Glomerular visceral epithelial cell (primary cell): Measurements from ENCODE around the gene LAMC2.

Experiments
- DNase-seq: peaks from one replicate; pipeline ENCODE4 v3.0.0-alpha.2; 2016; ENCODE audit errors: extremely low spot score

Gene LAMC2

GRCh38 chr1:183214021-183214970 is 28.2 kb downstream of the LAMC2 start:
- DNase-seq: no peak

GRCh38 chr1:183215076-183215720 is 29.1 kb downstream of the LAMC2 start:
- no peak for DNase-seq

- DNase-seq: no peak
These were observed 29.9 kb downstream of the LAMC2 start for GRCh38 chr1:183215936-183216335.

- no peak for DNase-seq
These were observed 32.1 kb downstream of the LAMC2 start for GRCh38 chr1:183218027-183218618.

- no peak for DNase-seq
These were observed 33.0 kb downstream of the LAMC2 start for GRCh38 chr1:183218971-183219615.

GRCh38 chr1:183219616-183220009 is 33.5 kb downstream of the LAMC2 start:
- no peak for DNase-seq

- DNase-seq: no peak
These were observed 36.8 kb downstream of the LAMC2 start for GRCh38 chr1:183222909-183223308.

GRCh38 chr1:183223467-183223866 is 37.4 kb downstream of the LAMC2 start:
- DNase-seq: peak; percentile 45

GRCh38 chr1:183226361-183226760 is 40.3 kb downstream of the LAMC2 start:
- no peak for DNase-seq

- peak; percentile 25 for DNase-seq
These were observed 40.9 kb downstream of the LAMC2 start for GRCh38 chr1:183226963-183227362.

- DNase-seq: peak; percentile 50
These were observed 41.6 kb downstream of the LAMC2 start for GRCh38 chr1:183227422-183228346.

GRCh38 chr1:183228347-183229220 is 42.5 kb downstream of the LAMC2 start:
- no peak for DNase-seq

GRCh38 chr1:183230413-183230812 is 44.3 kb downstream of the LAMC2 start:
- no peak for DNase-seq

GRCh38 chr1:183231545-183231944 is 45.5 kb downstream of the LAMC2 start:
- no peak for DNase-seq

- DNase-seq: no peak
These were observed 47.0 kb downstream of the LAMC2 start for GRCh38 chr1:183233113-183233512.

- peak; percentile 91 for DNase-seq
These were observed 48.8 kb downstream of the LAMC2 start for GRCh38 chr1:183234660-183235476.

GRCh38 chr1:183235503-183235902 is 49.4 kb downstream of the LAMC2 start:
- no peak for DNase-seq

GRCh38 chr1:183236158-183236725 is 50.2 kb downstream of the LAMC2 start:
- DNase-seq: no peak

- no peak for DNase-seq
These were observed 51.0 kb downstream of the LAMC2 start for GRCh38 chr1:183237046-183237445.
